ENCODE results near the gene FAM200B.

DNA sequence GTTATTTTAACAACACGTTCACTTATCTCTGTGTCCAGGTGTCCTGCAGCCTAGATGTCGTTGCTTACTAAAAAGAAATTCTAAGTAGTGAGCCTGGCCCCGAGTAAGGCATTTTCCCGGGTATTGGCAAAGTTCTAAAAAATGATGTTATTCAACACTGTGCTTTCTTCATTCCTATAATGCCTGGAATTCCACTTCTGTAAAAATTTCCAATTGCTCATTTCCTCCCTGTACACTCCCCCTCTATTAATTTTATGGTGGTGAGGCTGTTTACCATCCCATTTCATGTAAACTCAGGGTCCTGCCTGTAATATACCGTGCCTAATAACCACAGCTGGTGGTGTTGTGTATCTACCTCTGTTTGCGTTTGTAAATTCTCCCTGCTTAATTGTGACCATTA is 35.5 kb downstream of the FAM200B start:
- no peak for TF ChIP-seq EZH2 (IDR thresholded peaks at IDR 0.05; ENCODE audit: low read length, missing control alignments)
- TF ChIP-seq, protein P1, sequence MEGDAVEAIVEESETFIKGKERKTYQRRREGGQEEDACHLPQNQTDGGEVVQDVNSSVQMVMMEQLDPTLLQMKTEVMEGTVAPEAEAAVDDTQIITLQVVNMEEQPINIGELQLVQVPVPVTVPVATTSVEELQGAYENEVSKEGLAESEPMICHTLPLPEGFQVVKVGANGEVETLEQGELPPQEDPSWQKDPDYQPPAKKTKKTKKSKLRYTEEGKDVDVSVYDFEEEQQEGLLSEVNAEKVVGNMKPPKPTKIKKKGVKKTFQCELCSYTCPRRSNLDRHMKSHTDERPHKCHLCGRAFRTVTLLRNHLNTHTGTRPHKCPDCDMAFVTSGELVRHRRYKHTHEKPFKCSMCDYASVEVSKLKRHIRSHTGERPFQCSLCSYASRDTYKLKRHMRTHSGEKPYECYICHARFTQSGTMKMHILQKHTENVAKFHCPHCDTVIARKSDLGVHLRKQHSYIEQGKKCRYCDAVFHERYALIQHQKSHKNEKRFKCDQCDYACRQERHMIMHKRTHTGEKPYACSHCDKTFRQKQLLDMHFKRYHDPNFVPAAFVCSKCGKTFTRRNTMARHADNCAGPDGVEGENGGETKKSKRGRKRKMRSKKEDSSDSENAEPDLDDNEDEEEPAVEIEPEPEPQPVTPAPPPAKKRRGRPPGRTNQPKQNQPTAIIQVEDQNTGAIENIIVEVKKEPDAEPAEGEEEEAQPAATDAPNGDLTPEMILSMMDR (conservative IDR thresholded peaks at IDR 0.05 in 1 of 2, IDR thresholded peaks at IDR 0.05 in 1 of 2; ENCODE audit: low read depth in 1 of 2, low read length in 2 of 2) = no peak

Measured in fibroblast of lung (primary cell).